ENCODE results near the gene ZSCAN4.

The ZSCAN4 gene

GRCh38 chr19:57682226-57682766 is 13.6 kb downstream of the ZSCAN4 start:
- DNase-seq (ENCODE audit: low spot score), result no peak

GRCh38 chr19:57686727-57687126 is 18.0 kb downstream of the ZSCAN4 start:
- DNase-seq (ENCODE audit: low spot score), result no peak

- no peak for DNase-seq (ENCODE audit: low spot score)
These were observed 18.8 kb downstream of the ZSCAN4 start for GRCh38 chr19:57687363-57688010.

GRCh38 chr19:57688011-57688763 is 19.5 kb downstream of the ZSCAN4 start:
- DNase-seq (ENCODE audit: low spot score), result no peak

GRCh38 chr19:57689750-57690149 is 21.0 kb downstream of the ZSCAN4 start:
- DNase-seq (ENCODE audit: low spot score), result no peak

- no peak for DNase-seq (ENCODE audit: low spot score)
These were observed 32.9 kb downstream of the ZSCAN4 start for GRCh38 chr19:57701625-57702024.

GRCh38 chr19:57706346-57706745 is 37.6 kb downstream of the ZSCAN4 start:
- DNase-seq (ENCODE audit: low spot score), result no peak

- peak; percentile 91 for DNase-seq (ENCODE audit: low spot score)
These were observed 40.1 kb downstream of the ZSCAN4 start, which contains the start of gene ZNF154 for GRCh38 chr19:57708641-57709361. Gene ZNF154 (minus strand): TSS chr19:57709204. CDS start chr19:57708971, 233 bp downstream.

- DNase-seq (ENCODE audit: low spot score), result no peak
These were observed 40.9 kb downstream of the ZSCAN4 start for GRCh38 chr19:57709616-57710015.

GRCh38 chr19:57712222-57712621 is 43.5 kb downstream of the ZSCAN4 start:
- DNase-seq (ENCODE audit: low spot score), result no peak

- no peak for DNase-seq (ENCODE audit: low spot score)
These were observed 50.7 kb downstream of the ZSCAN4 start for GRCh38 chr19:57719424-57719823.

GRCh38 chr19:57719901-57720519 is 51.3 kb downstream of the ZSCAN4 start:
- DNase-seq (ENCODE audit: low spot score), result no peak

GRCh38 chr19:57720878-57721277 is 52.1 kb downstream of the ZSCAN4 start:
- no peak for DNase-seq (ENCODE audit: low spot score)
